ENCODE results near the gene GTF2E1.

GTF2E1 gene

GRCh38 chr3:120797857-120798256, 55.3 kb downstream of the GTF2E1 start:
- CTCF ChIA-PET: no interaction called here
- TF ChIP-seq ZNF76 (tag by site-specific recombination; IDR thresholded peaks at IDR 0.05; ENCODE audit: borderline replicate concordance, low read depth) (no peak), ZNF623 (tag by site-specific recombination; IDR thresholded peaks at IDR 0.05) (no peak), ZNF341 (tag by site-specific recombination; IDR thresholded peaks at IDR 0.05; ENCODE audit: low read depth) (no peak), ZNF548 (tag by site-specific recombination; IDR thresholded peaks at IDR 0.05) (no peak), ZNF311 (tag by site-specific recombination; IDR thresholded peaks at IDR 0.05; ENCODE audit: borderline replicate concordance) (no peak), ELK4 (IDR thresholded peaks at IDR 0.05; ENCODE audit: borderline replicate concordance, low read depth, low read length) (no peak), ZNF10 (tag by site-specific recombination; IDR thresholded peaks at IDR 0.05) (no peak), ZNF26 (tag by site-specific recombination; IDR thresholded peaks at IDR 0.05) (no peak), ZBTB11 (tag by site-specific recombination; conservative IDR thresholded peaks at IDR 0.05; ENCODE audit: low read depth) (no peak)

GRCh38 chr3:120798346-120798745, 55.8 kb downstream of the GTF2E1 start:
- Histone ChIP-seq H3K36me3 (ENCODE audit: control insufficient read depth in 2 of 2, insufficient read depth in 1 of 2, low read length in 2 of 2) (no peaks in the 10 kb centered on the region), H3K4me1 (ENCODE audit: control insufficient read depth, insufficient read depth, low read length) (no peaks in the 10 kb centered on the region), H3K4me3 (ENCODE audit: low read depth, low read length) (no peak overlapping the region), H3K27ac (ENCODE audit: extremely low read depth, low read depth, low read length) (no peak overlapping the region), H3K9me3 (ENCODE audit: control insufficient read depth, insufficient read depth, low read depth, low read length) (no peaks in the 10 kb centered on the region)
- CTCF ChIA-PET: no interaction called here
- TF ChIP-seq PRDM6 (tag by site-specific recombination; IDR thresholded peaks at IDR 0.05) (no peak), KLF9 (tag by site-specific recombination; IDR thresholded peaks at IDR 0.05; ENCODE audit: low read depth) (no peak), ZSCAN18 (tag by site-specific recombination; IDR thresholded peaks at IDR 0.05) (no peak)
- POLR2A ChIA-PET: no interaction called here

More at GRCh38 chr3:120797857-120798256, 55.3 kb downstream of the GTF2E1 start:
- H3K4me1 ChIP-seq (ENCODE audit: control insufficient read depth, insufficient read depth, low read length): no peaks in the 10 kb centered on the region
- H3K4me3 ChIP-seq (ENCODE audit: low read depth, low read length): no peak overlapping the region
- no peaks in the 10 kb centered on the region for H3K9me3 ChIP-seq (ENCODE audit: control insufficient read depth, insufficient read depth, low read depth, low read length)
- H3K36me3 ChIP-seq (ENCODE audit: control insufficient read depth in 2 of 2, insufficient read depth in 1 of 2, low read length in 2 of 2): no peaks in the 10 kb centered on the region
- POLR2A ChIA-PET: no interaction called here
- no peak overlapping the region for H3K27ac ChIP-seq (ENCODE audit: extremely low read depth, low read depth, low read length)

GRCh38 chr3:120800625-120801024, 58.1 kb downstream of the GTF2E1 start:
- CTCF ChIA-PET: no interaction called here
- Histone ChIP-seq H3K9me3 (ENCODE audit: control insufficient read depth, insufficient read depth, low read depth, low read length) (no peaks in the 10 kb centered on the region), H3K4me3 (ENCODE audit: low read depth, low read length) (no peak overlapping the region), H3K27ac (ENCODE audit: extremely low read depth, low read depth, low read length) (no peak overlapping the region), H3K4me1 (ENCODE audit: control insufficient read depth, insufficient read depth, low read length) (no peaks in the 10 kb centered on the region), H3K36me3 (ENCODE audit: control insufficient read depth in 2 of 2, insufficient read depth in 1 of 2, low read length in 2 of 2) (no peaks in the 10 kb centered on the region)
- POLR2A ChIA-PET: no interaction called here
- TF ChIP-seq ZNF660 (tag by site-specific recombination; IDR thresholded peaks at IDR 0.05): no peak
- no peak for TF ChIP-seq ZNF174 (tag by site-specific recombination; IDR thresholded peaks at IDR 0.05)
- TF ChIP-seq ZEB2 (tag by site-specific recombination; IDR thresholded peaks at IDR 0.05): no peak
- no peak for TF ChIP-seq ZNF544 (tag by site-specific recombination; IDR thresholded peaks at IDR 0.05)
- TF ChIP-seq ZNF155 (tag by site-specific recombination; IDR thresholded peaks at IDR 0.05): no peak
- TF ChIP-seq ZNF670 (tag by site-specific recombination; IDR thresholded peaks at IDR 0.05; ENCODE audit: low read depth): no peak
- no peak for TF ChIP-seq SCRT1 (tag by site-specific recombination; IDR thresholded peaks at IDR 0.05; ENCODE audit: borderline replicate concordance)
- no peak for TF ChIP-seq GLIS1 (tag by site-specific recombination; IDR thresholded peaks at IDR 0.05)
- no peak for TF ChIP-seq KLF9 (tag by site-specific recombination; IDR thresholded peaks at IDR 0.05; ENCODE audit: low read depth)
- TF ChIP-seq PBX3 (CRISPR knock-in tag; IDR thresholded peaks at IDR 0.05): no peak
- TF ChIP-seq SP3 (tag by site-specific recombination; IDR thresholded peaks at IDR 0.05): no peak

Data from HEK293 (cell line).